Thyroid gland (tissue), 4 donors: ENCODE measurements around the gene KRTAP5-6. TPM values are rescaled to one million over a fixed set of nuclear protein-coding genes. Genes with fewer than 3 reads are reported as not detected.

ENCODE experiments used
- DNase-seq, 2 donors: peaks; one replicate each; pipeline ENCODE4 v3.0.0-alpha.2; 2019
- H3K27ac ChIP-seq, 3 donors: fragments of 200-600 bp; sonication (generic); 1 replicate in 2 of 3; 2 replicates in 1 of 3; pipeline ENCODE4 v1.5.1; 2016 to 2019; ENCODE audit warnings: mild to moderate bottlenecking in 1 of 3, moderate library complexity in 1 of 3
- H3K27me3 ChIP-seq: fragments of 200-600 bp; sonication (generic); one replicate; pipeline ENCODE4 v1.5.1; 2019
- H3K36me3 ChIP-seq, 2 donors: fragments of 200-600 bp; sonication (generic); one replicate each; pipeline ENCODE4 v1.5.1; 2016 to 2019
- H3K4me1 ChIP-seq, 2 donors: fragments of 200-600 bp; sonication (generic); one replicate each; pipeline ENCODE4 v1.5.1; 2017 to 2019
- H3K4me3 ChIP-seq, 3 donors: fragments of 200-600 bp; sonication (generic); replicated peaks in 1 of 3; 1 replicate in 2 of 3; 2 replicates in 1 of 3; pipeline ENCODE4 v1.5.1; 2016; ENCODE audit warnings: mild to moderate bottlenecking in 1 of 3
- H3K9me3 ChIP-seq: fragments of 200-600 bp; sonication (generic); one replicate; pipeline ENCODE4 v1.5.1; 2017
- CTCF ChIP-seq, 6 experiments: fragments of 200-600 bp in 3 of 6; fragments of 450-650 bp in 3 of 6; sonication (generic) in 3 of 6; IDR thresholded peaks; one replicate each; pipeline ENCODE4 v1.5.1; 2016 to 2019; ENCODE audit warnings: antibody characterized with exemption in 6 of 6, mild to moderate bottlenecking in 2 of 6, inconsistent platforms in 1 of 6, moderate library complexity in 1 of 6
- POLR2A ChIP-seq, 2 donors: fragments of 450-650 bp; IDR thresholded peaks; one replicate each; pipeline ENCODE4 v1.6.1; 2017; ENCODE audit warnings: antibody characterized with exemption in 2 of 2, mild to moderate bottlenecking in 2 of 2, moderate library complexity in 1 of 2
- WGBS, 2 donors: methylation state at CpG; one replicate each; pipeline ENCODE4 v1.1.5; 2017; 5-methylcytosine and 5-hydroxymethylcytosine counted together
- intact Hi-C: fragments of 100-400 bp; cut with DNase I; formaldehyde crosslinking; loops from one replicate; pipeline ENCODE4 v1.15.1; 2023
- total RNA-seq, 4 donors: library from RNA; depleted of rRNA; stranded (reverse); fragments of >200 nt; gene quantifications; one replicate each; pipeline ENCODE4 v1.2.3, GENCODE V29; 2016

The KRTAP5-6 gene
- total RNA-seq, 4 donors from 2014 or later, result not detected

GRCh38 chr11:1652771-1653540 lies 44.0 kb upstream of the KRTAP5-6 start:
- Histone ChIP-seq H3K36me3 (no peaks in the 10 kb centered on the region), H3K4me1 (no peaks in the 10 kb centered on the region), H3K9me3 (no peaks in the 10 kb centered on the region), H3K27ac (no peak overlapping the region), H3K4me3 (no peak overlapping the region), H3K27me3 (no peaks in the 10 kb centered on the region)
- intact Hi-C loops, result loop anchor here (5.0 kb wide), 1 partner anchor 179 kb away; the partner anchor contains the start of gene SYT8
- 19 to 24% methylated on average over 15 to 20 of the region's 34 CpGs for WGBS, 2 donors
- DNase-seq, result peak; percentile 66 to 76
- TF ChIP-seq CTCF (IDR thresholded peaks at IDR 0.05) (peak; percentile 75 to 99 (median 92)), POLR2A (IDR thresholded peaks at IDR 0.05) (no peak)

GRCh38 chr11:1653541-1654387 lies 43.2 kb upstream of the KRTAP5-6 start:
- Histone ChIP-seq H3K4me3 (no peak overlapping the region), H3K4me1 (no peaks in the 10 kb centered on the region), H3K36me3 (no peaks in the 10 kb centered on the region), H3K9me3 (no peaks in the 10 kb centered on the region), H3K27me3 (no peaks in the 10 kb centered on the region), H3K27ac (no peak overlapping the region)
- 80 to 87% methylated on average over 14 of the region's 14 CpGs for WGBS, 2 donors
- intact Hi-C loops, result loop anchor here (5.0 kb wide), 1 partner anchor 179 kb away; the partner anchor contains the start of gene SYT8
- no peak for DNase-seq
- TF ChIP-seq POLR2A (IDR thresholded peaks at IDR 0.05) (no peak), CTCF (IDR thresholded peaks at IDR 0.05) (no peak)

- H3K36me3 ChIP-seq, result no peaks in the 10 kb centered on the region
- H3K4me1 ChIP-seq, result no peaks in the 10 kb centered on the region
- WGBS, 2 donors, result 72 to 76% methylated on average over 20 to 21 of the region's 21 CpGs
- no peaks in the 10 kb centered on the region for H3K27me3 ChIP-seq
- no peaks in the 10 kb centered on the region for H3K9me3 ChIP-seq
- intact Hi-C loops, result loop anchor here (5.0 kb wide), 1 partner anchor 178 kb away; the partner anchor contains the start of gene SYT8
- no peak for DNase-seq
- no peak overlapping the region for H3K4me3 ChIP-seq
- TF ChIP-seq POLR2A (IDR thresholded peaks at IDR 0.05) (no peak), CTCF (IDR thresholded peaks at IDR 0.05) (no peak)
- no peak overlapping the region for H3K27ac ChIP-seq
Measured at GRCh38 chr11:1654388-1655167, 42.4 kb upstream of the KRTAP5-6 start.

DNA sequence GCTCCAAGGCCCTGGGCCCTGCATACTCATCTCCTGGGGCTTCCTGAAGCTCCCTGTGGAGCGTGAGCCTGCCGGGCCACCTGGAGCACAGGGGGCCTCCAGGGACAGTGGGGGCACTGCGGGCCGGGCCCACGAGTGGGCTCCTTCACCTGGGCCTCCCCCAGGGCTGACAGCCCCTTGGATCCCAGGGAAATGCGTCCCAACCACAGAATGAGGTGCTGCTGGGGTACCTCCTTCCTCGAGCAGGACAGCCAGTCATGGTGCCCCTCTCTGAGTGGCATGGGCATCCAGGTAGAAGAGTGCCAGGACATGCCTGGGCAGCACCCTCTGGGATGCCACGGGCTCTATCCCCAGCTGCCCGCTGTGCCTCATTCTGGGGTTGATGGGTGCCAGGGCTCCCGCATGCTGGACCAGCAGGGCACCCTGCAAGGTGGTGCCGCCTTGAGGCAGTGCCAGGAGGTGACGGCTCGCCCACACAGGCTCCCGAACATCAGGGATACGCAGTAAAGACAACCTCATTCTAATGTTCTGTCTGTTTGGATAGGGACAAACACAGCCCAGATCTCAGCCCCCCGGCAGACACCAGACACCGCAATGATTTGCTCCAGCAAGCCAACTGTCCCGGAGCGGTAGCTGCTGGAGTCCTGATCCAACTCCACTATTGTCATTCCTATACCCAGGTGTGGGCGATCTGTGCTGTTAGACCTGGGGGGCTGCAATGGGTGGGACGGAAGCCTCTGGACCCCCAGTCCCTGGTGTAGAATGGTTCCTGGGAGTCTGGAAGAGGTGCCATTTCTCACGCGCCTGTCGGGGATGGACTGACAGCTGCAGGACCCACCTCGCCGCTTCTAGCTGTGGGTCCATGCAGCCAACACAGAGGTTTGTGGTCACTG lies 41.6 kb upstream of the KRTAP5-6 start:
- Histone ChIP-seq H3K27ac (no peak overlapping the region), H3K4me3 (no peak overlapping the region), H3K27me3 (no peaks in the 10 kb centered on the region), H3K9me3 (no peaks in the 10 kb centered on the region), H3K4me1 (no peaks in the 10 kb centered on the region), H3K36me3 (no peaks in the 10 kb centered on the region)
- intact Hi-C loops, result no loop called here
- no peak for TF ChIP-seq POLR2A (IDR thresholded peaks at IDR 0.05)
- TF ChIP-seq CTCF (IDR thresholded peaks at IDR 0.05), result no peak
- DNase-seq, result no peak
- WGBS, 2 donors, result 80 to 87% methylated on average over 8 to 20 of the region's 26 CpGs
